RWPE2 (cell line): ENCODE data around the gene LIMS2.

Source experiments
- ATAC-seq: fragments of 200-7000 bp; cut with Tn5 transposase; 3 replicates; pipeline ENCODE4 v1.9.1; 2021; ENCODE audit warnings: low read depth
- DNase-seq: peaks from one replicate; pipeline ENCODE4 v3.0.0-alpha.2; 2020; ENCODE audit warnings: low spot score
- H3K27ac ChIP-seq: fragments of 450-650 bp; 2 replicates; pipeline ENCODE4 v1.5.1; 2017; ENCODE audit warnings: mild to moderate bottlenecking; ENCODE audit not compliant: poor library complexity, severe bottlenecking
- H3K27me3 ChIP-seq: fragments of 250-450 bp; sonication (Bioruptor Pico); 2 replicates; pipeline ENCODE4 v1.5.1; 2021; ENCODE audit warnings: mild to moderate bottlenecking, moderate library complexity; ENCODE audit not compliant: insufficient read depth, poor library complexity, severe bottlenecking
- H3K36me3 ChIP-seq: fragments of 250-450 bp; sonication (Bioruptor Pico); 2 replicates; pipeline ENCODE4 v1.5.1; 2020; ENCODE audit warnings: low read depth, mild to moderate bottlenecking, moderate library complexity
- H3K4me1 ChIP-seq: fragments of 250-450 bp; sonication (Bioruptor Pico); 2 replicates; pipeline ENCODE4 v1.5.1; 2021; ENCODE audit warnings: mild to moderate bottlenecking, moderate library complexity; ENCODE audit not compliant: insufficient read depth, poor library complexity, severe bottlenecking
- H3K4me3 ChIP-seq: fragments of 250-450 bp; sonication (Bioruptor Pico); 2 replicates; pipeline ENCODE4 v1.5.1; 2021; ENCODE audit warnings: mild to moderate bottlenecking, moderate library complexity; ENCODE audit not compliant: severe bottlenecking
- H3K9me3 ChIP-seq: fragments of 250-450 bp; sonication (Bioruptor Pico); 2 replicates; pipeline ENCODE4 v1.5.1; 2021; ENCODE audit warnings: mild to moderate bottlenecking, moderate library complexity; ENCODE audit not compliant: severe bottlenecking
- CTCF ChIP-seq: fragments of 450-650 bp; IDR thresholded peaks from one replicate; pipeline ENCODE4 v1.5.1; 2017; ENCODE audit warnings: mild to moderate bottlenecking, moderate library complexity; ENCODE audit not compliant: poor library complexity, severe bottlenecking

LIMS2 gene

GRCh38 chr2:127670055-127670956 lies 5.0 kb downstream of the LIMS2 start:
- Histone ChIP-seq H3K4me1 (no peaks in the 10 kb centered on the region), H3K9me3 (no peaks in the 10 kb centered on the region), H3K4me3 (no peak overlapping the region), H3K36me3 (no peaks in the 10 kb centered on the region), H3K27me3 (peaks cover 10% of the 10 kb centered on the region), H3K27ac (no peak overlapping the region)
- no peak for DNase-seq
- TF ChIP-seq CTCF, result no peak
- no peak for ATAC-seq

- H3K4me3 ChIP-seq, result no peak overlapping the region
- no peak for ATAC-seq
- H3K9me3 ChIP-seq, result no peaks in the 10 kb centered on the region
- H3K4me1 ChIP-seq, result no peaks in the 10 kb centered on the region
- TF ChIP-seq CTCF, result no peak
- H3K36me3 ChIP-seq, result no peaks in the 10 kb centered on the region
- H3K27ac ChIP-seq, result no peak overlapping the region
- DNase-seq, result no peak
- peaks cover 10% of the 10 kb centered on the region for H3K27me3 ChIP-seq
Observed at GRCh38 chr2:127669056-127669455, 6.3 kb downstream of the LIMS2 start.

- H3K9me3 ChIP-seq, result no peaks in the 10 kb centered on the region
- no peak for ATAC-seq
- no peak overlapping the region for H3K27ac ChIP-seq
- no peaks in the 10 kb centered on the region for H3K4me1 ChIP-seq
- H3K4me3 ChIP-seq, result no peak overlapping the region
- no peaks in the 10 kb centered on the region for H3K36me3 ChIP-seq
- peaks cover 10% of the 10 kb centered on the region for H3K27me3 ChIP-seq
- DNase-seq, result peak; percentile 15
- no peak for TF ChIP-seq CTCF
Observed at GRCh38 chr2:127665267-127665893, 9.9 kb downstream of the LIMS2 start.

DNA sequence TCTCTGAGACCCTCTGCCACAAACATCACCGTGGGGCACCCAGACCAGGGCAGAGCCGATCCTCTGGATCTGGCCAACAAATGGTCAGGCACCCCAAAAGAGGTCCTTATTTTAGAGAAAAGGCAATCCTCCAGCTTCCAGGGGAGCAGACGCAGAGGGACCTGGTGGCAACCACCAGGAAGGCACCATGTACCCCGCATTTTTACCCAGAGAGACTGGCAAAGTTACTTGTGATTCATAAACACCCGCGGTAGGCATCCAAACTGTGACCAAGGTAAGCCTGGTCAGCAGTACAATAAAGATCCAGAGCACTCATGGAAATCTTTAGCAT lies 10.5 kb downstream of the LIMS2 start:
- H3K4me1 ChIP-seq, result no peaks in the 10 kb centered on the region
- no peaks in the 10 kb centered on the region for H3K36me3 ChIP-seq
- no peak for DNase-seq
- peaks cover 10% of the 10 kb centered on the region for H3K27me3 ChIP-seq
- H3K27ac ChIP-seq, result no peak overlapping the region
- H3K4me3 ChIP-seq, result no peak overlapping the region
- no peak for TF ChIP-seq CTCF
- ATAC-seq, result no peak
- no peaks in the 10 kb centered on the region for H3K9me3 ChIP-seq
